Left ventricle myocardium inferior (tissue), 1 donor: ENCODE measurements around the gene GAS7. TPM values are rescaled to one million over a fixed set of nuclear protein-coding genes. Genes with fewer than 3 reads are reported as not detected.

Experiments
- DNase-seq: peaks from one replicate; pipeline ENCODE4 v3.0.0-alpha.2; 2020
- H3K27ac ChIP-seq: fragments of 200-600 bp; replicated peaks from 2 replicates; pipeline ENCODE4 v1.8.0; 2021
- H3K27me3 ChIP-seq: fragments of 200-600 bp; 2 replicates; pipeline ENCODE4 v1.8.0; 2021; ENCODE audit warnings: low read depth
- H3K36me3 ChIP-seq: fragments of 200-600 bp; 2 replicates; pipeline ENCODE4 v1.8.0; 2021
- H3K4me1 ChIP-seq: fragments of 200-600 bp; 2 replicates; pipeline ENCODE4 v1.8.0; 2021
- H3K4me3 ChIP-seq: fragments of 200-600 bp; 2 replicates; pipeline ENCODE4 v1.8.0; 2021; ENCODE audit warnings: mild to moderate bottlenecking, moderate library complexity
- H3K9me3 ChIP-seq: fragments of 200-600 bp; replicated peaks from 2 replicates; pipeline ENCODE4 v1.8.0; 2021
- CTCF ChIP-seq: fragments of 200-600 bp; IDR thresholded peaks from 2 replicates; pipeline ENCODE4 v1.8.0; 2021; ENCODE audit warnings: antibody characterized with exemption, mild to moderate bottlenecking, borderline replicate concordance
- intact Hi-C: fragments of 100-400 bp; cut with micrococcal nuclease; formaldehyde crosslinking; loops from one replicate; pipeline ENCODE4 v1.11.0; 2022
- total RNA-seq: library from RNA; stranded (reverse); fragmentation: NEBNext Ultra II Directional; extraction: Animal tissue kit (Norgen Biotek cat#: 25700); gene quantifications from one replicate; pipeline ENCODE4 v1.2.1, GENCODE V29; 2021
- donor health status: DM: no; HTN: yes; CAD: no; lungs with severe emphysema.

Gene GAS7
- total RNA-seq, 1 donor from 2014 or later, result 87.6 TPM

GRCh38 chr17:9929871-9930270 is 268.5 kb downstream of the GAS7 start:
- Histone ChIP-seq H3K36me3 (peaks cover 26% of the 10 kb centered on the region), H3K4me3 (no peak overlapping the region), H3K9me3 (no peaks in the 10 kb centered on the region), H3K4me1 (peaks cover 3% of the 10 kb centered on the region), H3K27ac (peak overlapping the region; percentile 44), H3K27me3 (no peaks in the 10 kb centered on the region)
- DNase-seq, result no peak
- intact Hi-C loops, result no loop called here
- TF ChIP-seq CTCF, result no peak

GRCh38 chr17:9928601-9929333 is 269.6 kb downstream of the GAS7 start:
- peak overlapping the region; percentile 44 for H3K27ac ChIP-seq
- H3K9me3 ChIP-seq, result no peaks in the 10 kb centered on the region
- intact Hi-C loops, result no loop called here
- H3K4me3 ChIP-seq, result no peak overlapping the region
- peak; percentile 42 for TF ChIP-seq CTCF
- no peak for DNase-seq
- peaks cover 3% of the 10 kb centered on the region for H3K4me1 ChIP-seq
- H3K36me3 ChIP-seq, result peaks cover 22% of the 10 kb centered on the region
- H3K27me3 ChIP-seq, result no peaks in the 10 kb centered on the region

GRCh38 chr17:9926150-9926804 is 272.1 kb downstream of the GAS7 start:
- no peak overlapping the region for H3K4me3 ChIP-seq
- no peak overlapping the region for H3K27ac ChIP-seq
- no peaks in the 10 kb centered on the region for H3K27me3 ChIP-seq
- DNase-seq, result peak; percentile 6
- H3K36me3 ChIP-seq, result peaks cover 7% of the 10 kb centered on the region
- intact Hi-C loops, result no loop called here
- H3K9me3 ChIP-seq, result no peaks in the 10 kb centered on the region
- no peaks in the 10 kb centered on the region for H3K4me1 ChIP-seq
- no peak for TF ChIP-seq CTCF

- H3K27ac ChIP-seq, result no peak overlapping the region
- no peaks in the 10 kb centered on the region for H3K27me3 ChIP-seq
- peaks cover 5% of the 10 kb centered on the region for H3K36me3 ChIP-seq
- H3K9me3 ChIP-seq, result no peaks in the 10 kb centered on the region
- intact Hi-C loops, result no loop called here
- TF ChIP-seq CTCF, result no peak
- H3K4me3 ChIP-seq, result no peak overlapping the region
- peak; percentile 9 for DNase-seq
- H3K4me1 ChIP-seq, result no peaks in the 10 kb centered on the region
Measured at GRCh38 chr17:9925457-9925856, 272.9 kb downstream of the GAS7 start.

GRCh38 chr17:9924735-9925191 is 273.6 kb downstream of the GAS7 start:
- peak; percentile 14 for DNase-seq
- Histone ChIP-seq H3K36me3 (peaks cover 8% of the 10 kb centered on the region), H3K9me3 (no peaks in the 10 kb centered on the region), H3K4me3 (no peak overlapping the region), H3K27me3 (no peaks in the 10 kb centered on the region), H3K4me1 (no peaks in the 10 kb centered on the region), H3K27ac (peak overlapping the region; percentile 16)
- TF ChIP-seq CTCF, result peak; percentile 87
- intact Hi-C loops, result no loop called here
